ENCODE measurements around the gene LPCAT1. TPM values are rescaled to one million over a fixed set of nuclear protein-coding genes. Genes with fewer than 3 reads are reported as not detected.

The LPCAT1 gene
- total and polyA plus RNA-seq, 2 experiments from 2014 or later = 78.0 to 255 TPM

DNA sequence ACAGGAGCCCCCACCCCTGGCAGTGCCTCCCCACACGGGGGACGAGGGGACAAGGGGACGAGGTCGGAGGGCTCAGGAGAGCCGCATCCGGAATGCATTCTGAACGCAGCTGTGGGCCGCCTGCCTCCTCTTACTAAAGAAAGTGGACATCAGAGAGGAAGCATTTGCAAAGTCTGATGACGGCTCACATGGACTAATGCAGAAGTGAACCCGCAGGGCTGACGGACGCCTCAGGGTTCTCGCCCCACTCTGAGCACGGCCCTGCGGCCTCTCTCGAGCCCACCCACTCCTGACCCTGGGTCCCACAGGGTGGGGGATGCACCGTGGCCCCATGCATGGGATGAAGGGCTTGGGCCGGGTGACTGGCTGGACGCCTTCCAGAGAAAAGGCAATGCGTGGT lies 5.9 kb downstream of the LPCAT1 start (continued):
- TF ChIP-seq, protein P1, sequence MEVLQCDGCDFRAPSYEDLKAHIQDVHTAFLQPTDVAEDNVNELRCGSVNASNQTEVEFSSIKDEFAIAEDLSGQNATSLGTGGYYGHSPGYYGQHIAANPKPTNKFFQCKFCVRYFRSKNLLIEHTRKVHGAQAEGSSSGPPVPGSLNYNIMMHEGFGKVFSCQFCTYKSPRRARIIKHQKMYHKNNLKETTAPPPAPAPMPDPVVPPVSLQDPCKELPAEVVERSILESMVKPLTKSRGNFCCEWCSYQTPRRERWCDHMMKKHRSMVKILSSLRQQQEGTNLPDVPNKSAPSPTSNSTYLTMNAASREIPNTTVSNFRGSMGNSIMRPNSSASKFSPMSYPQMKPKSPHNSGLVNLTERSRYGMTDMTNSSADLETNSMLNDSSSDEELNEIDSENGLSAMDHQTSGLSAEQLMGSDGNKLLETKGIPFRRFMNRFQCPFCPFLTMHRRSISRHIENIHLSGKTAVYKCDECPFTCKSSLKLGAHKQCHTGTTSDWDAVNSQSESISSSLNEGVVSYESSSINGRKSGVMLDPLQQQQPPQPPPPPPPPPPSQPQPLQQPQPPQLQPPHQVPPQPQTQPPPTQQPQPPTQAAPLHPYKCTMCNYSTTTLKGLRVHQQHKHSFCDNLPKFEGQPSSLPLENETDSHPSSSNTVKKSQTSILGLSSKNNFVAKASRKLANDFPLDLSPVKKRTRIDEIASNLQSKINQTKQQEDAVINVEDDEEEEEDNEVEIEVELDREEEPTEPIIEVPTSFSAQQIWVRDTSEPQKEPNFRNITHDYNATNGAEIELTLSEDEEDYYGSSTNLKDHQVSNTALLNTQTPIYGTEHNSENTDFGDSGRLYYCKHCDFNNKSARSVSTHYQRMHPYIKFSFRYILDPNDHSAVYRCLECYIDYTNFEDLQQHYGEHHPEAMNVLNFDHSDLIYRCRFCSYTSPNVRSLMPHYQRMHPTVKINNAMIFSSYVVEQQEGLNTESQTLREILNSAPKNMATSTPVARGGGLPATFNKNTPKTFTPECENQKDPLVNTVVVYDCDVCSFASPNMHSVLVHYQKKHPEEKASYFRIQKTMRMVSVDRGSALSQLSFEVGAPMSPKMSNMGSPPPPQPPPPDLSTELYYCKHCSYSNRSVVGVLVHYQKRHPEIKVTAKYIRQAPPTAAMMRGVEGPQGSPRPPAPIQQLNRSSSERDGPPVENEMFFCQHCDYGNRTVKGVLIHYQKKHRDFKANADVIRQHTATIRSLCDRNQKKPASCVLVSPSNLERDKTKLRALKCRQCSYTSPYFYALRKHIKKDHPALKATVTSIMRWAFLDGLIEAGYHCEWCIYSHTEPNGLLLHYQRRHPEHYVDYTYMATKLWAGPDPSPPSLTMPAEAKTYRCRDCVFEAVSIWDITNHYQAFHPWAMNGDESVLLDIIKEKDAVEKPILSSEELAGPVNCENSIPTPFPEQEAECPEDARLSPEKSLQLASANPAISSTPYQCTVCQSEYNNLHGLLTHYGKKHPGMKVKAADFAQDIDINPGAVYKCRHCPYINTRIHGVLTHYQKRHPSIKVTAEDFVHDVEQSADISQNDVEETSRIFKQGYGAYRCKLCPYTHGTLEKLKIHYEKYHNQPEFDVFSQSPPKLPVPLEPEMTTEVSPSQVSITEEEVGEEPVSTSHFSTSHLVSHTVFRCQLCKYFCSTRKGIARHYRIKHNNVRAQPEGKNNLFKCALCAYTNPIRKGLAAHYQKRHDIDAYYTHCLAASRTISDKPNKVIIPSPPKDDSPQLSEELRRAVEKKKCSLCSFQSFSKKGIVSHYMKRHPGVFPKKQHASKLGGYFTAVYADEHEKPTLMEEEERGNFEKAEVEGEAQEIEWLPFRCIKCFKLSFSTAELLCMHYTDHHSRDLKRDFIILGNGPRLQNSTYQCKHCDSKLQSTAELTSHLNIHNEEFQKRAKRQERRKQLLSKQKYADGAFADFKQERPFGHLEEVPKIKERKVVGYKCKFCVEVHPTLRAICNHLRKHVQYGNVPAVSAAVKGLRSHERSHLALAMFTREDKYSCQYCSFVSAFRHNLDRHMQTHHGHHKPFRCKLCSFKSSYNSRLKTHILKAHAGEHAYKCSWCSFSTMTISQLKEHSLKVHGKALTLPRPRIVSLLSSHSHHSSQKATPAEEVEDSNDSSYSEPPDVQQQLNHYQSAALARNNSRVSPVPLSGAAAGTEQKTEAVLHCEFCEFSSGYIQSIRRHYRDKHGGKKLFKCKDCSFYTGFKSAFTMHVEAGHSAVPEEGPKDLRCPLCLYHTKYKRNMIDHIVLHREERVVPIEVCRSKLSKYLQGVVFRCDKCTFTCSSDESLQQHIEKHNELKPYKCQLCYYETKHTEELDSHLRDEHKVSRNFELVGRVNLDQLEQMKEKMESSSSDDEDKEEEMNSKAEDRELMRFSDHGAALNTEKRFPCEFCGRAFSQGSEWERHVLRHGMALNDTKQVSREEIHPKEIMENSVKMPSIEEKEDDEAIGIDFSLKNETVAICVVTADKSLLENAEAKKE (CRISPR knock-in tag; IDR thresholded peaks at IDR 0.05) = no peak
- TF ChIP-seq, protein P2, sequence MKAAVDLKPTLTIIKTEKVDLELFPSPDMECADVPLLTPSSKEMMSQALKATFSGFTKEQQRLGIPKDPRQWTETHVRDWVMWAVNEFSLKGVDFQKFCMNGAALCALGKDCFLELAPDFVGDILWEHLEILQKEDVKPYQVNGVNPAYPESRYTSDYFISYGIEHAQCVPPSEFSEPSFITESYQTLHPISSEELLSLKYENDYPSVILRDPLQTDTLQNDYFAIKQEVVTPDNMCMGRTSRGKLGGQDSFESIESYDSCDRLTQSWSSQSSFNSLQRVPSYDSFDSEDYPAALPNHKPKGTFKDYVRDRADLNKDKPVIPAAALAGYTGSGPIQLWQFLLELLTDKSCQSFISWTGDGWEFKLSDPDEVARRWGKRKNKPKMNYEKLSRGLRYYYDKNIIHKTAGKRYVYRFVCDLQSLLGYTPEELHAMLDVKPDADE (IDR thresholded peaks at IDR 0.05) = no peak
- TF ChIP-seq STAT1 (IDR thresholded peaks at IDR 0.05; ENCODE audit: unreplicated experiment) (no peak), ZNF114 (CRISPR knock-in tag; IDR thresholded peaks at IDR 0.05) (no peak), JUNB (IDR thresholded peaks at IDR 0.05; ENCODE audit: unreplicated experiment) (no peak), EZH2 (IDR thresholded peaks at IDR 0.05; ENCODE audit: low read depth, unreplicated experiment) (no peak)
- TF ChIP-seq, protein P3, sequence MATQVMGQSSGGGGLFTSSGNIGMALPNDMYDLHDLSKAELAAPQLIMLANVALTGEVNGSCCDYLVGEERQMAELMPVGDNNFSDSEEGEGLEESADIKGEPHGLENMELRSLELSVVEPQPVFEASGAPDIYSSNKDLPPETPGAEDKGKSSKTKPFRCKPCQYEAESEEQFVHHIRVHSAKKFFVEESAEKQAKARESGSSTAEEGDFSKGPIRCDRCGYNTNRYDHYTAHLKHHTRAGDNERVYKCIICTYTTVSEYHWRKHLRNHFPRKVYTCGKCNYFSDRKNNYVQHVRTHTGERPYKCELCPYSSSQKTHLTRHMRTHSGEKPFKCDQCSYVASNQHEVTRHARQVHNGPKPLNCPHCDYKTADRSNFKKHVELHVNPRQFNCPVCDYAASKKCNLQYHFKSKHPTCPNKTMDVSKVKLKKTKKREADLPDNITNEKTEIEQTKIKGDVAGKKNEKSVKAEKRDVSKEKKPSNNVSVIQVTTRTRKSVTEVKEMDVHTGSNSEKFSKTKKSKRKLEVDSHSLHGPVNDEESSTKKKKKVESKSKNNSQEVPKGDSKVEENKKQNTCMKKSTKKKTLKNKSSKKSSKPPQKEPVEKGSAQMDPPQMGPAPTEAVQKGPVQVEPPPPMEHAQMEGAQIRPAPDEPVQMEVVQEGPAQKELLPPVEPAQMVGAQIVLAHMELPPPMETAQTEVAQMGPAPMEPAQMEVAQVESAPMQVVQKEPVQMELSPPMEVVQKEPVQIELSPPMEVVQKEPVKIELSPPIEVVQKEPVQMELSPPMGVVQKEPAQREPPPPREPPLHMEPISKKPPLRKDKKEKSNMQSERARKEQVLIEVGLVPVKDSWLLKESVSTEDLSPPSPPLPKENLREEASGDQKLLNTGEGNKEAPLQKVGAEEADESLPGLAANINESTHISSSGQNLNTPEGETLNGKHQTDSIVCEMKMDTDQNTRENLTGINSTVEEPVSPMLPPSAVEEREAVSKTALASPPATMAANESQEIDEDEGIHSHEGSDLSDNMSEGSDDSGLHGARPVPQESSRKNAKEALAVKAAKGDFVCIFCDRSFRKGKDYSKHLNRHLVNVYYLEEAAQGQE (IDR thresholded peaks at IDR 0.05; ENCODE audit: unreplicated experiment) = no peak

All from GM23338 (cell line).